Activated CD8-positive, alpha-beta memory T cell treated with anti-CD3 and anti-CD28 coated beads for 36 hours (primary cell): ENCODE data around the gene SLC13A4. TPM values are rescaled to one million over a fixed set of nuclear protein-coding genes. Genes with fewer than 3 reads are reported as not detected.
"Not testable (repeated sequence)": the region's sequence is repeated elsewhere in the genome, so short reads cannot be mapped to it uniquely, and the experiment has no call there.

Experiments used
- CTCF ChIA-PET: fragments of 350-600 bp; sonication (Branson Sonifier 250); formaldehyde crosslinking; loops from one replicate; lab custom pipeline; 2021; ENCODE audit warnings: antibody characterized with exemption; lab: Charles Lee
- POLR2A ChIA-PET: fragments of 350-600 bp; sonication (Branson Sonifier 250); formaldehyde crosslinking; loops from one replicate; lab custom pipeline; 2021; ENCODE audit warnings: antibody characterized with exemption; lab: Charles Lee
- total RNA-seq, 2 experiments: library from RNA; stranded (reverse); gene quantifications; one replicate each; pipeline ENCODE4 v1.2.3, GENCODE V29; 2021

The SLC13A4 gene
- total RNA-seq, 2 experiments from 2014 or later = not detected

DNA sequence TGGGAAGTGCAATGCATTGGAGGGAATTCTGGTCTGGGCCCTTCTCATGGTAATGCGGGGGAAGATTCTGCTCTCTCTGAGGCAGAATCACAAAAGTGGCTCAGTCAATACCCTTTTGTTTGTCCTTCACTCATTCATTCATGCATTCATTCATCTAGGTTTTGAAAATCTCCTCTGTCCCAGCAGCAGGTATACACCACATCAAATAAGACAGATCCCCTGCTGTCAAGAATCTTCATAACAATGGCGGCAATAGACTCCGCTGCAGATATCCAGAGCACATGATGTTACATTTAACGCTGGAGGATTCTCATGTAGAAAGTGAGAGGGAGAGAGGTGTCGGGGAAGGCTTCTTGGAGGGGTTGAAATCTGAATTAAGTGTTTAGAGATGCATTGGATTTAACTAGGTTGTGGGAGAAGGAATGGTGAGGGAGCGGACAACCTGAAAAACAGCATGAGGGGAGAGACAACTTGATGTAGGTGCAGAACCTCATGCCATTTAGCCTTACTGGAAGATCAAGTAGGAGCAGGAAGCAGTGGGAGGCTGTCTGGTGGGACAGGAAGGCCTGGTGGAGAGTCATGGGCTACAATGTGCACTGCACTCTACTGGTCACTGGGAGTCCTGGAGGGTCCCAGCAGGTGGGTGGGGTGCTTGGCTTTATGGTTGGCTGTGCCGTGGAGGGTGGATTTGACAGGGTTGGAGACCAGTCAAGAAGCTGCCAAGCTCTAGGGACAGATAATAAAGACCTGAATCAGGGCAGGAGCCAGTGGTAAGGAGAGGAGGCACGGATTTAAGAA, 25.8 kb upstream of the SLC13A4 start:
- POLR2A ChIA-PET = no interaction called here
- CTCF ChIA-PET = no interaction called here

DNA sequence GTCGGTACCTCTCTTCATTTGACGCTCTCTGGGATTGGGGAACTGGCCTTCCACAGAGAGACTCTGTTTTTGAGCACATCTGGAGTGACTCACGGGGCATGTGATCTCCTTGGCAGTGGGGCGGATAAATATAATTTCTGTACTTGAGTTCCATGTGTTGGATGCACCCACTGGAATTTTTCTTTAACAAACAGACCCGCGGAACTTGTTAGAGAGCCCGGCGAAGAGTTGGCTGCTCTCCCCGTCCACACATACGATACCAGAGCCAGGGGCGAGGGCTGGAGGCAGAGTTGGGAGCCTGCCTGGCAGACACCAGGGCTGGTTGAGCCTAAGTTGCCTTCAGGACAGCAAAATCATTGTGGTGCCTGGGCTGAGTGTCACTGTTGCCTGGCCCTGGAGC, 20.8 kb upstream of the SLC13A4 start, which contains the start of gene FAM180A:
Gene FAM180A, minus strand, starts transcription at position 44 of the 400 bp plus-strand sequence. CDS start 233 bp downstream, outside the sequence.
- POLR2A ChIA-PET = no interaction called here
- CTCF ChIA-PET = no interaction called here

DNA sequence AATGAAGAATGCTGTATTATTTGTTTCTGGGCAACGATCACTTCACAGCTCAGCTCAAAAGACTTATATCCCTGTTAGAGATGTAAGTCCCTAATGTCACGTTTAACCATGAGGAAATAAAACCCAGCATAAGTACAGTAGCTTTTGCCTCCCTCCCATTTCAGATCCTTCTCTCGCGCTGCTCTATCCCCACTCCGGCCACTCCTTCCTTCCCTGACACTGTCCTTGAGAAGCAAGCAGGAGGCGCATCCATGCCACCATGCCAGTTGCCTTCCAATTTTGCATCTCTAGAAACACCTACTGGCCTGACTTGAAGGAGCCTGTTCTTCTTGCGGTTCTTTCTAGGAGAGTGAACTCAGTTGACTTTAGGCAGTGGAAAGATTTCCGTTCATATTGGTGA, 19.4 kb upstream of the SLC13A4 start:
- ChIA-PET POLR2A (no interaction called here), CTCF (no interaction called here)

DNA sequence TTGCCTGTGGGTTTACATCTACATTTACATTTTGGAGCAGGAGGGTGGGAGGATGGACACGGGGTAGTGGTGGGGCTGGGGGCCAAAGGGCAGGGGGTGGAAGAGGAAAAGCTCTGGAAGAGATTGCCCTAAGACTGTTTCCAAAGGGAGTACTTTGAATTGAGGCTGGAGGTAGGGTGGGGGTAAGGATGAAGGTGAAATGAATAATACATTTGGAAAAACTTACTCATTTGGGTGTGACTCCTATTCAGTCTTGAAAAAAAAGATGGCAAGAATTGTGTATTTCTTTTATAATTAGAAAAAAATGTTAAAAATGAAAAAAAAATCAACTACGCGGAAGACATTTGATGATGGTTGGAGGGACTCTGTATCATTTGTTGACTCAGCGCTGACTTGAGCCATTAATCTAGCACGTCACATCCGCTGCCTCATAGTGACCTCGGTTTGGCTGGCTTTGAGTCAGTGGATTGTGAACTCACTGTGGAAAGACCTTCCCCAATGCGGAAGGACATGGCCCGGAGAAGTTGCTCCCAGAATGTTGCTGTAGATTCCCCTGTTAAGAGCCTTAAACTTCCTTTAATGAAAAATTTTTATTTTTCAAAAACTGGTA, 17.8 kb upstream of the SLC13A4 start:
- ChIA-PET POLR2A (no interaction called here), CTCF (no interaction called here)

DNA sequence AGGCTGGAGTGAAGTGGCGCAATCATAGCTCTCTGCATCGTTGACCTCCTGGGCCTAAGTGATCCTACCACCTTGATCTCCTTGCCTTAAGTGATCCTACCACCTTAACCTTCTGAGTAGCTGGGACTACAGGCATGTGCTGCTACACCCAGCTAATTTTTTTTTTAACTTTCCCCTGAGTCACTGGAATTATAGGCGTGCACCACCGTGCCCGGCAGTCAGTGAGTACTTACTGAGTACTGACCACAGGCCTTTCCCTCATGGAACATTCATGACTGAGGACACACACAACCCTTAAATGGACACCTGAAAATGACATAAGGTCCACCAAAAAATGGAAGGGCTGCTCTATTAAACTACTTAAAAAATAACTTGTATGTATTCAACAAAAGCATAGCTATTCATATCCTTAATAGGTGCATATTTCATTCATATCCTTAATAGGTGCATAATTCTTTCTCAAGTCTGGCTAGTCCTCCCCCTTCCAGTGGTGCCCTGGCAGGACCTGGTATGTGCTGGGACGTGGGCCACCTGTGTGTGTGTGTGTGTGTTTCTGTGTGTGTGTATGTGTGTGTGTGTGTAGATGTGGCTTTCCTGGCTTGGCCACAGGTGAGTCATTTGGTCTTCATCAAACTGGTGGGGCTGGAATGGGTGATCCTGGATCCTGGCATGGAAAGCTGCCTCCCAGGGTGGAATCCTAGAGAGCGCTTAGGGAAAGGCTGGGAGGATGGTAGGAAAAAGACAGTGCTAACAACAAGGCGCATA, 17.1 kb upstream of the SLC13A4 start:
- POLR2A ChIA-PET = no interaction called here
- CTCF ChIA-PET = no interaction called here

DNA sequence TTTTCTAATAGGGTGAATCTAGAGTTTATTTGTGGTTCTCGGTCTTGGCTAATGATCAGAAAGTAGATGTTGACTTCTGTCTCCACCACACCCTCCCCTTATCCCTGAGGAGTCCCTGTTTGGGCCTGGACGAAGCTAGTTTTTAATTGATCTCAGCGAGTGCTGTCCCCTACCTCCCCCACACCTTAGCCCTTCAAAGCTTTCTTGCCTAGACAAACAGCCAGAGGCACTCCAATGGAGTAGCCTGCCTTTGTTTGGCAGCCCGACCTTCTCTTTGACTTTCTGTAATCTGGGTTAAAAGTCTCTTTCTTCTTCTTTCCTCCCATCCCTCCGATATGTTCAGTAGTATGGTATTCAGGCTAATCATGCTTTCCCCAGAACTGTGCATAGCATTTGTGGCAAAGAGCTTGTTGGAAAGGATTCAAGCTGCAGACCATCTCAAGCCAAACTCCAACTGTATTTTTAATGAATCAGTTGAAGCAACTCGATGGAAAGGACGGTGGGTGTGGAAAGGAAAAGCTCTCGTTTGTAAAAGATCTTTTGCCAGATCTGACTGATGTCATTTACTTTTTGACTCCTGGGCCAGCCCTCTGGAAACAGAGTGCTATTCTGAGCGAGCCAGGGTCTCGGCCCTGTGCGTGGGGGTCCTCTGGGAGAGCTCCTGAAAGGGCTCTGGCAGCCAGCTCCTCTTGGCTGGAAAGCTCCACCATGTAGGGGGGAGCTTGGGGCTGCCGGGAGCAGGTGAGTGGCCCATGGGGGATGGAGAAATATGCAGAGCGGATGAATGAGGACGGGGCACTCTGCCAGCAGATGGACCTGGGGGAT, 16.1 kb upstream of the SLC13A4 start:
- POLR2A ChIA-PET = no interaction called here
- CTCF ChIA-PET = no interaction called here

DNA sequence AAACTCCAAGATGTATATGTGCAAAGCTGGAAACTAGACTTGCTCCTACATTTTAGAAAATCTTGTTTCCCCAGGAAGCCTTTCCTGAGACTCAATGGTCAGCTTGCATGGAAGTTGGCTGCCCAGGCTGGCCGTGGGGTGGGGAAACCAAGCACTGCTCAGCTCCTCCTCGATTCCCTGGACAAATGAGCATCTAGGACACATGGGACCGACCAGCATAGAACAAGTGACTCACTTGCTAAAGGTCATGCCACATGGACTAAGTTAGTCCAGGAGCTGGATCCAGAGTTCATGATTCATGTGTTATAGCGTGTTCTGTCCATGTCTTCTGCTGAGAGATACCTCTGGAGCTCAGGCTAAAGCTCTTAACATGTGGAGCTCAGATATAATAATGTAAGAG, 14.4 kb upstream of the SLC13A4 start:
- CTCF ChIA-PET = no interaction called here
- POLR2A ChIA-PET = no interaction called here

DNA sequence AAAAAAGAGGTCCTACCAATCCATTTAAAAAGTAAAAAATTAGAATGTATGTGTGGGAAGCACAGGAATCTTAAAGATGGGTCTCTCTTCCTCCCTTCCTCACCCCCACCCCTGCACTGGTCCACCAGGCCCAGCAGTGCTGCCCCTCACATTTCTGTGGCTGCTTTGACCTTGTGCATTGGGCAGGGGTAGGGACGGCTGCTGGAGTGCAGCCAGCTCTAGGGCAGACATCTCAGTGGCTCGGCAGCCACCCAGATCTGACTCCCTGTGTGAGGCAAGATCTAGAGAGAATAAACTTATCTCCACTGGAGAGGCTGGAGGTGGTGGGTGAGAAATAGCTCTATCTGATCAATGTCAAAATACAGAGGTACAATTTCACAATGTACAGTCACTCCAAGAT, 13.9 kb upstream of the SLC13A4 start:
- ChIA-PET CTCF (no interaction called here), POLR2A (no interaction called here)

DNA sequence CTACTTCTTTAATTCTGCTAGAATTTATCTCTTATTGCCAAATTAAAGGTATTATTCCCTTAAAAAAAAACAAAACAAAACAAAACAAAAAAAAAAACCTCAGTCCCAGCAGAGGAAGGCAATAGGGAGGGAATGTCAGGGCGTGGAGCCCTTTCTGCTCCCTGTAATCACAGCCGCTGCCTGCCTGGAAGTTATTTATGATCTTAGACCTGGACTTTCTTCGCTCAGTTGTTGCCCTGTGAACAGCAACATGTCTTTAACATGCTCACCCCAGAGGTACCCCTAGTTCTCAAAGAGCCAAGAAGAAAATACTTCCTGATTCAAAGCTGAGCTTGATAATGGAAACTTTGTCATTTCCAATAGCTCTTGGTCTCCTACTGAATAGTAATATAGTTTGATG, 12.9 kb upstream of the SLC13A4 start:
- CTCF ChIA-PET = no interaction called here

DNA sequence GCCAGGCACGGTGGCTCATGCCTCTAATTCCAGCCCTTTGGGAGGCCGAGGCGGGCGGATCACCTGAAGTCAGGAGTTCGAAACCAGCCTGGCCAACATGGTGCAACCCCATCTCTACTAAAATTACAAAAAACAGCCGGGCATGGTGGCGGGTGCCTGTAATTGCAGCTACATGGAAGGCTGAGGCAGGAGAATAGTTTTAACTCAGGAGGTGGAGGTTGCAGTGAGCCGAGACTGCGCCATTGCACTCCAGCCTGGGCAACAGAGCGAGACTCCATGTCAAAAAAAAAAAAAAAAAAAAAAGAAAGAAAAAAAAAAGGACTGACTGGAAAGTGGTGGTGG, 9.3 kb upstream of the SLC13A4 start:
- CTCF ChIA-PET, POLR2A ChIA-PET: not testable (repeated sequence)

More for the DNA sequence above, 12.9 kb upstream of the SLC13A4 start:
- POLR2A ChIA-PET = no interaction called here

DNA sequence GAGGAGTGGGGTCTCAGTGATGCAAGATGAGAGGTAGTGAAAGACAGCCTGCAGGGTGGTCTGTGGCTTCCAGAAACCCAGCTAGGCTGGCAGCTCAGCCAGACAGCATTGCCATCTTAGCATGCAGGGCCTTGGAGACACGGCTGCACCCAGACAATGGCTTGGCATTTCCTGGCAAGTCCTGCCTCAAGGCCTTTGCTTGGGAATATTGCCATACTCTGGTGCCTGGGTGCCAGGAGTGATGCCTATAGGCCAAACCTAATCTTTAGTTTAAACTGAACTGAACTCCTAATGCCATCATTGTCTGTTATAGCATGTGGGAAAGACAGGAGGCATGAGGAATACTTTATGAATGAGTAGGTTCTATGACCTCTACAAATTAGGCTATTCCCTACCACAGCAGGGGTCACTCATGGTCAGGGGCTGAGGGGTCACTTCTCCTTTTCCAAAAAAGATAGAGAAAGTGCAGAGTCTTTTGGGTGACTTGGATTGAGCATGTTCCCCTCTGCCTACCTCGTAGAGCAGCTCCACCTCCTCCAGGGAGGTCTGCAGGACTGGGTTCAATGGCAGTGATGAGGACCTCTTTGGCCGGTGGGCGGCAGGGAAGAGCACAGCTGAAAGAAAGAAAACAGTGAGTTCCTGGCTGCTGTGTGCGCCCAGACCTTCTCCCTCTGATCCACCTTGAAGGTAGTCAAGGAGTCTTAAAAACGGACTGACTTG, 8.8 kb upstream of the SLC13A4 start:
- CTCF ChIA-PET = interaction anchor here (0.6 kb wide), 1 partner anchor 948 kb away, joined by 3 read pairs; no protein-coding TSS in a partner anchor
- POLR2A ChIA-PET = no interaction called here

DNA sequence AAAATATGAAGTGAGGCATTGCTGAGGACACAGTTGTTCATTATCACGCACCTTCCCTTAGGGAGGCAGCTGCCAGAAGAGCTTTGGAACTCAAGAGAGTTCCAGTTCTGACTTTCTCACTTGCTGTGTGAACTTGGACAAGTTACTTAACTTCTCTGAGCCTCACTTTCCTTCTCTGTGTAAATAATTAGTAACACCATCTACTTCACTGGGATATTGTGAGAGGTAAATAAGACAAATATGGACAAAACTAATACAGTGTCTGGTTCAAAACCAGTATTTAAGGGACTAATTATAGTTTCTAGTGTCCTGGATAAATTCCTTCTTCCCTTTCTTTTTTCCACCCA, 6.3 kb upstream of the SLC13A4 start:
- ChIA-PET CTCF (interaction anchor here (0.6 kb wide), 1 partner anchor 22 kb away, joined by 3 read pairs; no protein-coding TSS in a partner anchor), POLR2A (no interaction called here)

DNA sequence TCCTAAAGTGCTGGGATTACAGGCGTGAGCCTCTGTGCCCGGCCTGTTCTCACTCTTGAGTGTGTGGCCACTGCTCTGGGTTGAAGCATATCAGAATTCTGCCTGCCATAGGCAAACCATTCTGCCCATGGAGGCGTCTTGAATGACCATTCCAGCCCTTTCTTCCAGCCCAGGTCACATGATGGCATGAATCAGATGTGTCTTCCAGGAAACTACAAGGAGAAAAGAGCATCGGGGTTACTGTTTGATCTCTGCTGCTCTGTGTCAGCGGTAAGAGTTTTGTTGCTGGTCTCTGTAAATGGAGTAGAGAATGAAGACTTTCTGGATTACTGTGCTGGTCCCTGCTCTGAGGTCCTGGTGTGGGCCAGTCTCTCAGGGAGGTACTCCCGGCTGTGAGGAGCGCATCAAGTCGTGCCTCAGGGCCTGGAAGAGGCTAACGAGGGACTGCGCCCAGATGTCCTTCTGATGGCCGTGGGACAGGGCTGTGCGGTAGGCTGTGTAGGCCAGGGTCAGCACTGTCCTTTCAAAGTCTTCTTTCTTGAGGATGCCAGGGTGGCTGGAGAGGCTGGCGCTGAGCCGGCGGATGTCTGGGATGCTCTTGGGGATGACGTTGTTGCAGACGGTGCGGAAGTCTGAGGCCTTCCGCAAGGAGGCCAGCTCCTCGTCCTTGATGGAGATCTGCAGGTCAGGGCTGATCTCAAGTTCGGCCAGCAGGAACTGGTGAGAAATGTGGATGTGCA, 5.8 kb upstream of the SLC13A4 start:
- ChIA-PET CTCF (interaction anchor here (0.6 kb wide), 1 partner anchor 22 kb away, joined by 3 read pairs; no protein-coding TSS in a partner anchor), POLR2A (no interaction called here)

DNA sequence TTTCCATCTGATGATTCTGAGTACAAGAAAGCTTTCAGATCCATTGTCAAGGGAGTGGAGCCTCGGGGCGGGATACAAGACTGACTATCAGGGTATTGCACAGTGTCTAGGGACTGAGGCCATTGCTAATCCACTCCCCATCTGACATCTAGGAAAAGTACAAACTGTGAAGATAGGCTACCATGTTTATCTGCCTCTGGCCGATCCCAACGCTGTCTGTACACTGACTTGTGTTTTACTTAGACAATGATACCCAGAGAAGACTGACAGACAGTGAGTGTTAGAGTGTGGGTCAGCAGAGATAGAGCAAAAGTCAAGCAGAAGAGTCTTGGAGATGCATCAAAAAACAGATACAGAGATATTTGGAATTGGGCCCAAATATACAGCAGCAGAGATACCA, 3.1 kb upstream of the SLC13A4 start:
- CTCF ChIA-PET = interaction anchor here (1.0 kb wide), 1 partner anchor 20 kb away, joined by 3 read pairs; no protein-coding TSS in a partner anchor
- POLR2A ChIA-PET = no interaction called here

DNA sequence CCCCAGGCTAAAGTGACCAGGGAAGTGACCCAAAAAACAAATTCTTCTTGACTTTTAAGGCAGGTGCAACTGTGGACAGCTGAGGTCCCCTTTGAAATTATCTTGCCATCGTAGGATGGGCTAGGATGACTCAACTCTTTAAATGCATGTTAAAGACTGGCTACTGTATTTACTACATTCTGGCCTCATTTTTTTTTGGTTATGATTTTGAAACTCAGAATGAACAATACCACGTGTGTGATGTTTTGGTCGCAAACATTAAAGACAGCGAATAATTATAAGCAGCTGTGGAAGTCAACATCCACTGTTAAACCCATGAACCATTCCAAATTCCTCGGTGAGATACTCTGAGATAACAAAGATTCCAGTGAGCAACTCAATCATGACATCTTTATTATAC, 1.2 kb upstream of the SLC13A4 start:
- ChIA-PET POLR2A (no interaction called here), CTCF (no interaction called here)

DNA sequence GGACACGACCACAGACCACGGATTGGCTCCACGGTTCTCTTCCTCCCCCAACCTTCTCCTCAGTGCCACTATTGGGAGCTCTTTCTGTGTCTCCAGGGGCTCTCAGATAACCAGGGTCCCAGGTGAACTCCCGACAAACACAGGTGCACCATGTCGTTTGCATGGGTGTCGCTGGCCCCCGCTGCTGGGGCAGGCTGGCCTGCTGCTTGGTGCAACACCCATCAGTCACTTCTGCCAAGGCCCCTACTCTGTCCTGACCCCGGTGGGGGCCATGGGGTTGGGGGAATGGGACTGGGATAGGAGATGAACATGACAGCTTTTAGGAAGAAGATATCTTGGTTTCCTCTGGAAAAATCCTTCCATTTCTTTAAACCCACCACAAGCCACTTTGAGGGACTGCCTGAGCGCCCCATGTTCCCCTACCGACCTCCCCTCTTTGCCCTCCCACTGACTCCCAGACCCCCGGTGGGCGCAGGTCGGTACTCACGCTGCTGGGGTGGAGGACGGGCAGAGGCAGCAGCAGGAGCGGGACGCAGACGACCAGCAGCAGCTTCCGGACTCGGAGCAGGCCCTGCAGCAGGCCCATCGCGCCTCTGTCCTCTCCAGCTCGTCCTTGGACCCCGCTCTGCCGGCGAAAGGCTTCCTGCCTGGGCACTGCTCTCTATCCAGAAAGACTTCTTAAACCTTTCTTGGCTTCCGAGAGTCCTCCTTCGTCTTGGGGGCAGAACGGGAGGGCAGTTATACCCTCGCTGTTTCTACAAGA, 894 bp downstream of the SLC13A4 start:
- CTCF ChIA-PET = no interaction called here

DNA sequence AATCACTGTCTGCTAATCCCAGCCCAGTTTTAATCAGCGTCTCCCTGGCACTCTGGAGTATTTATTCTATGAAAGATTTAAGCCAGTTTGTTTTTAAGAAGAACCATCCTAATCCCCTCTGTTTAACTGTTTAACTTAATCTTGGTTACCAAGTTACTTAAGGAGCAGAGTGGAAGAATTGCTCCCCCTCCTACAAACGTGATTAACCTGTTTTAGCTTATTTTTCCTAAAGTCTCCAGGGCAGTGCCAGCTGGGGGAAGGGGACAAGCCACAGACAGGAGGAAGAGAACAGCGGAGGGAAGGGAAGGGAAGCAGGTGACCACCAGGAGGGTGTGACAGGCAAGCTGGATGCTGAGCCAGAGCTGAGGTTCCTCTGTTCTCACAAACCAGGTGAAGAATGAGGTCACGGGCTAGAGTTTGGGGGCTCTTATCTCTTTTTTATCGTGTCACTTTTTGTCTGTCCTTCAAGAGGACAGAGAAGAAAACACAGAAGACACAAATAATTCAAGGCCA, 1.7 kb downstream of the SLC13A4 start:
- ChIA-PET POLR2A (no interaction called here), CTCF (no interaction called here)

More for the DNA sequence above, 894 bp downstream of the SLC13A4 start:
- POLR2A ChIA-PET = no interaction called here
